GM13976 (cell line): ENCODE measurements around the gene PPM1L.

Experiments used
- DNase-seq: peaks from one replicate; pipeline ENCODE4 v3.0.0; 2012; ENCODE audit warnings: low spot score
- in situ Hi-C: fragments of 300-500 bp; cut with MboI; formaldehyde crosslinking; loops from one replicate; pipeline ENCODE4 v1.12.0; 2022; ENCODE audit warnings: low sequenced_read_pairs, mixed read lengths, inconsistent platforms; ENCODE audit not compliant: unreplicated experiment
- TF ChIP-seq, protein P1 (sequence below): IDR thresholded peaks from 2 replicates; pipeline ENCODE4 v1.5.1; 2012; ENCODE audit warnings: borderline replicate concordance, mild to moderate bottlenecking; ENCODE audit not compliant: insufficient read depth; ENCODE audit errors: extremely low read depth, missing control alignments, control extremely low read depth

Gene PPM1L

DNA sequence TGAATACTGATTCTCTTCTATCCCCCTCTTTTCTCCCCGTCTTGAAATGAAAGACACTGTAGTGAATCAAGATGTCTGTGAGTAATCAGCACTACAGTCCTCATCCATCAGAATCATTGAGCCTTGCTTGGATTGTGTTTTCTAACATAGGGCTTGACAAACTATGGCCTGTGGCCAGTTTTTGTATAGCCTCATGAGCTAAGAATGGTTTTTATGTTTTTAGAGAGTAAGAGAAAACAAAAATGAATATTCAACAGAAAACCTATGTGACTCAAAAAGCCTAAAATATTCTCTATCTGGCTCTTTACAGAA, 55.2 kb downstream of the PPM1L start:
- TF ChIP-seq, protein P1, sequence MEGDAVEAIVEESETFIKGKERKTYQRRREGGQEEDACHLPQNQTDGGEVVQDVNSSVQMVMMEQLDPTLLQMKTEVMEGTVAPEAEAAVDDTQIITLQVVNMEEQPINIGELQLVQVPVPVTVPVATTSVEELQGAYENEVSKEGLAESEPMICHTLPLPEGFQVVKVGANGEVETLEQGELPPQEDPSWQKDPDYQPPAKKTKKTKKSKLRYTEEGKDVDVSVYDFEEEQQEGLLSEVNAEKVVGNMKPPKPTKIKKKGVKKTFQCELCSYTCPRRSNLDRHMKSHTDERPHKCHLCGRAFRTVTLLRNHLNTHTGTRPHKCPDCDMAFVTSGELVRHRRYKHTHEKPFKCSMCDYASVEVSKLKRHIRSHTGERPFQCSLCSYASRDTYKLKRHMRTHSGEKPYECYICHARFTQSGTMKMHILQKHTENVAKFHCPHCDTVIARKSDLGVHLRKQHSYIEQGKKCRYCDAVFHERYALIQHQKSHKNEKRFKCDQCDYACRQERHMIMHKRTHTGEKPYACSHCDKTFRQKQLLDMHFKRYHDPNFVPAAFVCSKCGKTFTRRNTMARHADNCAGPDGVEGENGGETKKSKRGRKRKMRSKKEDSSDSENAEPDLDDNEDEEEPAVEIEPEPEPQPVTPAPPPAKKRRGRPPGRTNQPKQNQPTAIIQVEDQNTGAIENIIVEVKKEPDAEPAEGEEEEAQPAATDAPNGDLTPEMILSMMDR, result no peak
- in situ Hi-C loops, result no loop called here
- DNase-seq, result no peak

DNA sequence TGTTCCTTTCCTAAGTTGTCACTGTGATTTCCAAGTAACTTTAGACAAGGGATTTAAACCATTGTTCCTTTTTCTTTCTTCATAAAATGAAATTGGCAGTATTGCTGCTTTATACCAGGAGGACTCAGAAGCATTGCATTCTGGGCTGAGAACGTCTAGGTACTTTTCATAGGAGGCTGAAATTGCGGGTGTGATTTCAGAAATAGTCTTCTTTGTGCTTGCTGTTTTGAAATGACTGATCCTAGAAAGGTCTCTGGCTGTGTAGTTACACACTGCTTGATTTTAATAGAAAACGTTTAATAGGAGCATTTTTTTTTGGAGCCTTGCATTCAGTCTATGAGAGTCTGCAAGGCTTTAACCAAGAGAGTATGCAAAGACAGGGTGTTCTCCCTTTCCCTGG, 56.3 kb downstream of the PPM1L start:
- in situ Hi-C loops, result no loop called here
- no peak for DNase-seq
- TF ChIP-seq, protein P1, result no peak

DNA sequence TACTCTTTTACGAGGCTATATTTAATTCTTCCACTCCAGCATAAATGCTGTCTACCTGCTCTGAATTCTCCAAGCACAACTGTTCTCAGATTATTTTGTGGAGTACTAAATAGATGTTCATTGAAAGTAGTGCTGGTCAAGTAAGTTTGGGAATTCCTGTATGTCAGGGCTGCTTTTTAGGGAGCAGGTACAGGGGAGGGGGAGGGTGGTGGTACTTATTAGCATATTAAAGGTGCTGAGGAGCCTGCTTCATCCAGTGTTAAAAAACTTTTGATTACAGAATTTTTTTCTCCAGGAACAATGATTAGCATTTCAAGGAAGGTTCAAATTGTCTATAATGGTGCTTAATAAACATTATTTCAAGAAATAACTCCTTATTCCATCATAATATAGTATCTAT, 59.2 kb downstream of the PPM1L start:
- TF ChIP-seq, protein P1, result no peak
- DNase-seq, result no peak
- in situ Hi-C loops, result no loop called here

DNA sequence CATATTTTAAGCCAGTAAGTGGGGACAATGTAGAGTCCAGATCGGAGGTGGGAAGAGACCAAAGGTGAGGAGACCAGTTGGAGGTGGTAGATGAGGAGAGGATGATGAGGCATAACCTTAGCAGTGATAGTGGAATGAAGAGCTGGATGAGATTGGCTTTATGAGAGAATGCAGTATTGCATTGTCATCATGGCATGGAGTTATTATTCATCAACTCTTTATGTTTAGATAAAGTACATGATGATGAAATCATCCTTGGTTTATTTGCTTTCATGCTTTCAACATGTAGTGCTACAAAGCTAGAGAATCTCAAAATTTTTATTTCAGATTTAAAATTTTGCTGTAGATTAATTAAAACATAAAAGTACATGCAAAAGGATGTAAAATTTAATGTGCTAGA, 64.0 kb downstream of the PPM1L start:
- TF ChIP-seq, protein P1, result no peak
- in situ Hi-C loops, result no loop called here
- DNase-seq, result no peak

DNA sequence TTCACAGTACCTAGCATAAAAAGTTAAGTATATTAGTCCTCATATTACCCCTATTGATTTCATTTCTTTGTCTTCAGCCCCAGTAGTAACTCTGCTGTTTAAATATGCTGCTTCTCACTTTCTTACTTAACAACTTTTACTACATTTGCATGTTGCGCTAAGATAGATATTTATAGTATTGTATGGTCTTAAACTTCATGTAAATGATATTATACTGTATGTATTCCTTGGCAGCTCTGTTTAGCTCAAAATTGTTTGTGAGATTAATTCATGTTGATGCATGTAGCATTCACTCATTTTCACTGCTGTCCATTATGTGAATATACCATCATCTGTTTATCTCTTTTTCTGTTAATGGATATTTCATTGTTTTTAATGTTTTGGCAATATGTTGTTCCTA, 64.4 kb downstream of the PPM1L start:
- TF ChIP-seq, protein P1, result no peak
- DNase-seq, result no peak
- in situ Hi-C loops, result no loop called here

DNA sequence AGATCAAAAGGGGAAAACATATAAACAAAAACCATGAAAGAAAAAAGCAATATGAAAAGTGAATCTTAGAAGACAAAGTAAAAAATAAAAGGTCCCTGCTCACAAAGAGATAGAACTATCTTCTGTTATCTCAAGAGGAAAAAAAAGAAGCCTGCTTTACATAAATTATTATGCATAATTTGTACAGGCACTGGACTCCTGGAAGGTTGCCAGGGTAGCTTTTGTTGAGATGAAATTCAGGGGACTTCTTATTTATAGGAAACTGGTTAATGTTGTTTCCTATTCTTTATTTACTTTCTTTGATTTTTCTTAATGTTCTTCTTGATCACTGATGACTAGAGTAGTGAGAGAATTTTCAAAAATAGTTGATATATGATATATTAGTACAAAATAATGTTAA, 66.9 kb downstream of the PPM1L start:
- TF ChIP-seq, protein P1, result no peak
- DNase-seq, result no peak
- in situ Hi-C loops, result no loop called here

DNA sequence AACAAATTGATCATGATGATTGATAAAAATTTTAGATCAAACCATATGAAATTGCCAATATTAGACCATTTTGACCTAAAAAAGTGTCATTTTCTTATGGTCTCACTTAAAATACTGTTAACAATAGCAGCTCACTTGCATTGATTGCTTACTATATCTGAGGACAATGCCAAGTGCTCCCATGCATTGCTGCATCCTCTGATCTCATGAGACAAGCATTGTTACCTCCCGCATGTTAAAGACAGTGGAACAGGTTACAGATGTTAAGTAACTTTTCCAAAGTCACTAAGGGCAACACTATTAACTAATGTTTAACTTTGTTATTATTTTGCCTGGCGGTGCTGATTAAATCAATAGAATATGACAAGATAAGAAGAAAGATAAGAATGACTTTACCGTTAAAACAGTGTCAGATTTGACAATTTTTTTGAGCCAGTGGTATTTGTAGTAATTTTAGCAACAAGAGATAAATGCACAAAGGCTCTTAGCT, 69.3 kb downstream of the PPM1L start:
- in situ Hi-C loops, result no loop called here
- TF ChIP-seq, protein P1, result no peak
- DNase-seq, result no peak
